Common myeloid progenitor, CD34-positive (primary cell): Measurements from ENCODE around the gene BFSP2.

Experiments
- CTCF ChIA-PET: fragments of 350-600 bp; sonication (Branson Sonifier 250); formaldehyde crosslinking; loops from one replicate; lab custom pipeline; 2021; ENCODE audit warnings: antibody characterized with exemption; lab: Charles Lee
- POLR2A ChIA-PET: fragments of 350-600 bp; sonication (Branson Sonifier 250); formaldehyde crosslinking; loops from one replicate; lab custom pipeline; 2021; ENCODE audit warnings: antibody characterized with exemption; lab: Charles Lee
- DNase-seq, 3 donors: peaks; one replicate each; pipeline versions ENCODE4 v3.0.0 to v3.0.0-alpha.2; 2013
- H3K27ac ChIP-seq, 2 experiments: 1 replicate in 1 of 2; 2 replicates in 1 of 2; pipeline ENCODE4 v1.7.0; 2013; ENCODE audit warnings: inconsistent platforms in 2 of 2, low read length in 2 of 2, mild to moderate bottlenecking in 2 of 2, low read depth in 1 of 2, moderate library complexity in 1 of 2; ENCODE audit not compliant: severe bottlenecking in 2 of 2, insufficient read depth in 1 of 2, poor library complexity in 1 of 2
- H3K27me3 ChIP-seq, 5 experiments: replicated peaks in 2 of 5; 1 replicate in 3 of 5; 2 replicates in 2 of 5; pipeline versions ENCODE4 v1.6.1 to v1.7.0; 2013; ENCODE audit warnings: low read length in 4 of 5, mild to moderate bottlenecking in 2 of 5, moderate library complexity in 2 of 5, inconsistent platforms in 1 of 5; ENCODE audit not compliant: insufficient read depth in 5 of 5, control insufficient read depth in 4 of 5
- H3K36me3 ChIP-seq, 4 experiments: 1 replicate in 2 of 4; 2 replicates in 2 of 4; pipeline versions ENCODE4 v1.6.1 to v1.7.0; 2013; ENCODE audit warnings: low read length in 3 of 4, control low read depth in 1 of 4, mild to moderate bottlenecking in 1 of 4; ENCODE audit not compliant: control insufficient read depth in 4 of 4, insufficient read depth in 4 of 4
- H3K4me1 ChIP-seq, 4 experiments: 1 replicate in 3 of 4; 2 replicates in 1 of 4; pipeline versions ENCODE4 v1.6.1 to v1.7.1; 2013; ENCODE audit warnings: low read length in 3 of 4, mild to moderate bottlenecking in 3 of 4, control low read depth in 1 of 4, inconsistent platforms in 1 of 4, moderate library complexity in 1 of 4; ENCODE audit not compliant: control insufficient read depth in 4 of 4, insufficient read depth in 4 of 4; ENCODE audit errors: control extremely low read depth in 1 of 4
- H3K4me3 ChIP-seq, 7 experiments: 1 replicate in 4 of 7; 2 replicates in 3 of 7; pipeline versions ENCODE4 v1.5.1 to v1.7.0; 2013; ENCODE audit warnings: mild to moderate bottlenecking in 7 of 7, low read length in 6 of 7, moderate library complexity in 6 of 7, inconsistent platforms in 2 of 7, low read depth in 2 of 7, control low read depth in 1 of 7; ENCODE audit not compliant: insufficient read depth in 4 of 7, control insufficient read depth in 1 of 7; ENCODE audit errors: extremely low read depth in 1 of 7
- H3K9me3 ChIP-seq, 5 experiments: 1 replicate in 4 of 5; 2 replicates in 1 of 5; pipeline versions ENCODE4 v1.6.1 to v1.7.1; 2013; ENCODE audit warnings: low read length in 4 of 5, mild to moderate bottlenecking in 2 of 5, inconsistent platforms in 1 of 5, low read depth in 1 of 5, moderate library complexity in 1 of 5; ENCODE audit not compliant: control insufficient read depth in 4 of 5, insufficient read depth in 2 of 5; ENCODE audit errors: control extremely low read depth in 1 of 5
- WGBS: methylation state at CpG from one replicate; pipeline ENCODE4 v1.1.5; 2013; ENCODE audit not compliant: insufficient coverage; 5-methylcytosine and 5-hydroxymethylcytosine counted together

Gene BFSP2

GRCh38 chr3:133401374-133402135 is 1.7 kb downstream of the BFSP2 start:
- Histone ChIP-seq H3K27me3 (peaks cover 0 to 3% (median 0%) of the 10 kb centered on the region in 5 experiments), H3K4me1 (no peaks in the 10 kb centered on the region), H3K36me3 (no peaks in the 10 kb centered on the region), H3K27ac (no peak overlapping the region), H3K4me3 (no peak overlapping the region), H3K9me3 (no peaks in the 10 kb centered on the region)
- 100% methylated on average over 2 of the region's 2 CpGs for WGBS
- DNase-seq: no peak
- ChIA-PET CTCF (interaction anchor here (1.0 to 1.7 kb wide), 3 partner anchors 18 to 669 kb away, joined by 3 to 4 read pairs (median 3); no protein-coding TSS in a partner anchor), POLR2A (interaction anchor here (0.6 kb wide), 1 partner anchor 8 kb away, joined by 3 read pairs; no protein-coding TSS in a partner anchor)

- no peaks in the 10 kb centered on the region for H3K36me3 ChIP-seq
- ChIA-PET POLR2A (interaction anchor here (0.6 kb wide), 1 partner anchor 1062 kb away, joined by 3 read pairs; no protein-coding TSS in a partner anchor), CTCF (no interaction called here)
- WGBS: 93% methylated on average over 2 of the region's 3 CpGs
- H3K4me1 ChIP-seq: no peaks in the 10 kb centered on the region
- no peak for DNase-seq
- H3K9me3 ChIP-seq: no peaks in the 10 kb centered on the region
- H3K27ac ChIP-seq: no peak overlapping the region
- H3K27me3 ChIP-seq: peaks cover 0 to under 1% (median 0%) of the 10 kb centered on the region in 5 experiments
- H3K4me3 ChIP-seq: no peak overlapping the region
These were observed 5.1 kb downstream of the BFSP2 start for GRCh38 chr3:133404920-133405319.

GRCh38 chr3:133408366-133408765 is 8.5 kb downstream of the BFSP2 start:
- Histone ChIP-seq H3K27me3 (peaks cover 0 to 14% (median 0%) of the 10 kb centered on the region in 5 experiments), H3K36me3 (no peaks in the 10 kb centered on the region), H3K4me3 (no peak overlapping the region), H3K9me3 (no peaks in the 10 kb centered on the region), H3K4me1 (no peaks in the 10 kb centered on the region), H3K27ac (no peak overlapping the region)
- ChIA-PET CTCF (interaction anchor here (0.9 kb wide), 1 partner anchor 31 kb away, joined by 3 read pairs; no protein-coding TSS in a partner anchor), POLR2A (no interaction called here)
- no peak for DNase-seq
- 100% methylated on average over 1 of the region's 2 CpGs for WGBS

GRCh38 chr3:133408961-133409360 is 9.1 kb downstream of the BFSP2 start:
- no peak for DNase-seq
- Histone ChIP-seq H3K36me3 (no peaks in the 10 kb centered on the region), H3K4me1 (no peaks in the 10 kb centered on the region), H3K9me3 (no peaks in the 10 kb centered on the region), H3K27me3 (peaks cover 0 to 14% (median 0%) of the 10 kb centered on the region in 5 experiments), H3K4me3 (no peak overlapping the region), H3K27ac (no peak overlapping the region)
- ChIA-PET POLR2A (no interaction called here), CTCF (interaction anchor here (0.9 to 1.0 kb wide), 2 partner anchors 13 to 32 kb away, joined by 3 read pairs; no protein-coding TSS in a partner anchor)
- 100% methylated on average over 1 of the region's 2 CpGs for WGBS

- H3K27ac ChIP-seq: no peak overlapping the region
- no peaks in the 10 kb centered on the region for H3K36me3 ChIP-seq
- DNase-seq: no peak
- ChIA-PET POLR2A (no interaction called here), CTCF (interaction anchor here (1.0 to 1.5 kb wide), 3 partner anchors 12 to 25 kb away, joined by 3 to 4 read pairs (median 3); no protein-coding TSS in a partner anchor)
- 88% methylated on average over 15 of the region's 17 CpGs for WGBS
- no peaks in the 10 kb centered on the region for H3K9me3 ChIP-seq
- H3K4me1 ChIP-seq: no peaks in the 10 kb centered on the region
- H3K27me3 ChIP-seq: peaks cover 0 to 14% (median 0%) of the 10 kb centered on the region in 5 experiments
- H3K4me3 ChIP-seq: no peak overlapping the region
These were observed 10.5 kb downstream of the BFSP2 start for GRCh38 chr3:133410191-133410892.

GRCh38 chr3:133412183-133413132 is 12.6 kb downstream of the BFSP2 start:
- Histone ChIP-seq H3K27me3 (peaks cover 0 to 14% (median 0%) of the 10 kb centered on the region in 5 experiments), H3K27ac (no peak overlapping the region), H3K9me3 (no peaks in the 10 kb centered on the region), H3K4me1 (no peaks in the 10 kb centered on the region), H3K4me3 (no peak overlapping the region), H3K36me3 (no peaks in the 10 kb centered on the region)
- DNase-seq: no peak
- 87% methylated on average over 18 of the region's 26 CpGs for WGBS
- POLR2A ChIA-PET: no interaction called here
- CTCF ChIA-PET: no interaction called here
